SK-N-SH treated with all-trans-retinoic acid at 6 μM for 48 hours (cell line): ENCODE measurements around the gene ZNF524.

Source experiments
- ATAC-seq: fragments of 200-7000 bp; cut with Tn5 transposase; 3 replicates; pipeline ENCODE4 v1.9.1; 2020; ENCODE audit warnings: mild to moderate bottlenecking, moderate library complexity
- ARNTL ChIP-seq: fragments of 450-650 bp; formaldehyde crosslinking; IDR thresholded peaks from 2 replicates; pipeline ENCODE4 v1.5.0; 2020; ENCODE audit warnings: low read depth, mild to moderate bottlenecking, moderate library complexity, borderline replicate concordance
- BACH2 ChIP-seq: fragments of 250-450 bp; sonication (Bioruptor Pico); IDR thresholded peaks from 2 replicates; pipeline ENCODE4 v1.9.0; 2021; ENCODE audit warnings: mild to moderate bottlenecking, borderline replicate concordance
- CREB5 ChIP-seq: fragments of 250-450 bp; sonication (Bioruptor Pico); IDR thresholded peaks from 2 replicates; pipeline ENCODE4 v1.5.1; 2020; ENCODE audit warnings: low read depth, mild to moderate bottlenecking, moderate library complexity
- CSDC2 ChIP-seq: fragments of 250-450 bp; sonication (Bioruptor Pico); IDR thresholded peaks from 2 replicates; pipeline ENCODE4 v1.5.0; 2020; ENCODE audit warnings: mild to moderate bottlenecking, moderate library complexity
- ESRRG ChIP-seq: fragments of 250-450 bp; sonication (Bioruptor Pico); IDR thresholded peaks from 2 replicates; pipeline ENCODE4 v1.6.1; 2021; ENCODE audit warnings: mild to moderate bottlenecking
- GLIS3 ChIP-seq: fragments of 250-450 bp; sonication (Bioruptor Pico); IDR thresholded peaks from 2 replicates; pipeline ENCODE4 v1.5.0; 2020; ENCODE audit warnings: mild to moderate bottlenecking, moderate library complexity
- ISL1 ChIP-seq: fragments of 250-450 bp; sonication (Bioruptor Pico); IDR thresholded peaks from 2 replicates; pipeline ENCODE4 v2.1.2; 2022; ENCODE audit warnings: mild to moderate bottlenecking, moderate library complexity
- OSR1 ChIP-seq: fragments of 250-450 bp; sonication (Bioruptor Pico); IDR thresholded peaks from 2 replicates; pipeline ENCODE4 v1.8.0; 2022; ENCODE audit warnings: moderate library complexity, mild to moderate bottlenecking, inconsistent platforms
- POU6F1 ChIP-seq: fragments of 250-450 bp; sonication (Bioruptor Pico); IDR thresholded peaks from 2 replicates; pipeline ENCODE4 v1.8.0; 2021; ENCODE audit warnings: low read depth, mild to moderate bottlenecking, moderate library complexity, borderline replicate concordance
- PPARA ChIP-seq: fragments of 250-450 bp; sonication (Bioruptor Pico); IDR thresholded peaks from 2 replicates; pipeline ENCODE4 v1.5.0; 2020; ENCODE audit warnings: mild to moderate bottlenecking, borderline replicate concordance
- RARB ChIP-seq: fragments of 250-450 bp; sonication (Bioruptor Pico); IDR thresholded peaks from 2 replicates; pipeline ENCODE4 v1.8.0; 2021; ENCODE audit warnings: mild to moderate bottlenecking, moderate library complexity
- SNAI2 ChIP-seq: fragments of 250-450 bp; sonication (Bioruptor Pico); IDR thresholded peaks from 2 replicates; pipeline ENCODE4 v1.5.0; 2020; ENCODE audit warnings: mild to moderate bottlenecking, moderate library complexity
- TCF4 ChIP-seq: fragments of 250-450 bp; sonication (Bioruptor Pico); IDR thresholded peaks from 2 replicates; pipeline ENCODE4 v1.8.0; 2021; ENCODE audit warnings: mild to moderate bottlenecking, moderate library complexity, borderline replicate concordance
- TOX ChIP-seq: fragments of 250-450 bp; sonication (Bioruptor Pico); IDR thresholded peaks from 2 replicates; pipeline ENCODE4 v1.8.0; 2021; ENCODE audit warnings: mild to moderate bottlenecking, moderate library complexity, borderline replicate concordance
- ZC3H10 ChIP-seq: fragments of 250-450 bp; sonication (Bioruptor Pico); IDR thresholded peaks from 2 replicates; pipeline ENCODE4 v1.5.1; 2021; ENCODE audit warnings: mild to moderate bottlenecking, moderate library complexity
- ZFP3 ChIP-seq: fragments of 250-450 bp; sonication (Bioruptor Pico); IDR thresholded peaks from 2 replicates; pipeline ENCODE4 v1.5.0; 2020; ENCODE audit warnings: mild to moderate bottlenecking, moderate library complexity
- ZNF565 ChIP-seq: fragments of 450-650 bp; formaldehyde crosslinking; conservative IDR thresholded peaks from 2 replicates; pipeline ENCODE4 v1.5.0; 2020; ENCODE audit warnings: low read depth, mild to moderate bottlenecking, moderate library complexity
- ZNF70 ChIP-seq: fragments of 450-650 bp; formaldehyde crosslinking; IDR thresholded peaks from 2 replicates; pipeline ENCODE4 v1.5.0; 2020; ENCODE audit warnings: mild to moderate bottlenecking, moderate library complexity
- ZNF8 ChIP-seq: fragments of 450-650 bp; formaldehyde crosslinking; IDR thresholded peaks from 2 replicates; pipeline ENCODE4 v1.5.0; 2020; ENCODE audit warnings: mild to moderate bottlenecking, moderate library complexity
- TF ChIP-seq, protein P1 (sequence below): fragments of 250-450 bp; sonication (Bioruptor Pico); IDR thresholded peaks from 2 replicates; pipeline ENCODE4 v1.5.1; 2021; ENCODE audit warnings: mild to moderate bottlenecking, moderate library complexity
- TF ChIP-seq, protein P2 (sequence below): fragments of 250-450 bp; sonication (Bioruptor Pico); IDR thresholded peaks from 2 replicates; pipeline ENCODE4 v1.8.0; 2020; ENCODE audit warnings: mild to moderate bottlenecking, moderate library complexity, borderline replicate concordance

Gene ZNF524

DNA sequence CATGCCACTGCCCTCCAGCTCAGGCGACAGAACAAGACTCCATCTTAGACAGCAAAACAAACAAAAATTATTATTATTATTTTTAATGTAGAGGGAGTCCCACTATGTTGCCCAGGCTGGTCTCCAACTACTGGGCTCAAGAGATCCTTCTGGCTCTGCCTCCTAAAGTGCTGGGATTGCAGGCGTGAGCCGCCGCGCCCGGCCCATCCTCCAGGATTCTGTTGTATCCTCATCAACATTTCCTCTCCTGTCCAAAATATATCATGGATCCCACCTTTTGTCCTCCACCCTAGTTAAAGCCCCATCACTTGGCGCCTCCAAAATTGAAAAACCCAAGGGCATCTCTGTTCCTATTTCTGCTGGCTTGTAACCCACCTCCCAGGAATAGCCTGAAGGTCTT is 23.0 kb downstream of the ZNF524 start (continued):
- TF ChIP-seq POU6F1 (no peak), TOX (CRISPR knock-in tag) (no peak), RARB (no peak), ZNF565 (CRISPR knock-in tag) (no peak), OSR1 (no peak), CREB5 (no peak)

- TF ChIP-seq, protein P1, sequence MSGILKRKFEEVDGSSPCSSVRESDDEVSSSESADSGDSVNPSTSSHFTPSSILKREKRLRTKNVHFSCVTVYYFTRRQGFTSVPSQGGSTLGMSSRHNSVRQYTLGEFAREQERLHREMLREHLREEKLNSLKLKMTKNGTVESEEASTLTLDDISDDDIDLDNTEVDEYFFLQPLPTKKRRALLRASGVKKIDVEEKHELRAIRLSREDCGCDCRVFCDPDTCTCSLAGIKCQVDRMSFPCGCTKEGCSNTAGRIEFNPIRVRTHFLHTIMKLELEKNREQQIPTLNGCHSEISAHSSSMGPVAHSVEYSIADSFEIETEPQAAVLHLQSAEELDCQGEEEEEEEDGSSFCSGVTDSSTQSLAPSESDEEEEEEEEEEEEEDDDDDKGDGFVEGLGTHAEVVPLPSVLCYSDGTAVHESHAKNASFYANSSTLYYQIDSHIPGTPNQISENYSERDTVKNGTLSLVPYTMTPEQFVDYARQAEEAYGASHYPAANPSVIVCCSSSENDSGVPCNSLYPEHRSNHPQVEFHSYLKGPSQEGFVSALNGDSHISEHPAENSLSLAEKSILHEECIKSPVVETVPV (CRISPR knock-in tag) = no peak
- TF ChIP-seq ARNTL (CRISPR knock-in tag) = no peak
- no peak for TF ChIP-seq ISL1 (CRISPR knock-in tag)
- TF ChIP-seq RARB = no peak
- no peak for TF ChIP-seq ZC3H10 (CRISPR knock-in tag)
- no peak for TF ChIP-seq ZNF8 (CRISPR knock-in tag)
- no peak for TF ChIP-seq TCF4 (CRISPR knock-in tag)
- TF ChIP-seq, protein P2, sequence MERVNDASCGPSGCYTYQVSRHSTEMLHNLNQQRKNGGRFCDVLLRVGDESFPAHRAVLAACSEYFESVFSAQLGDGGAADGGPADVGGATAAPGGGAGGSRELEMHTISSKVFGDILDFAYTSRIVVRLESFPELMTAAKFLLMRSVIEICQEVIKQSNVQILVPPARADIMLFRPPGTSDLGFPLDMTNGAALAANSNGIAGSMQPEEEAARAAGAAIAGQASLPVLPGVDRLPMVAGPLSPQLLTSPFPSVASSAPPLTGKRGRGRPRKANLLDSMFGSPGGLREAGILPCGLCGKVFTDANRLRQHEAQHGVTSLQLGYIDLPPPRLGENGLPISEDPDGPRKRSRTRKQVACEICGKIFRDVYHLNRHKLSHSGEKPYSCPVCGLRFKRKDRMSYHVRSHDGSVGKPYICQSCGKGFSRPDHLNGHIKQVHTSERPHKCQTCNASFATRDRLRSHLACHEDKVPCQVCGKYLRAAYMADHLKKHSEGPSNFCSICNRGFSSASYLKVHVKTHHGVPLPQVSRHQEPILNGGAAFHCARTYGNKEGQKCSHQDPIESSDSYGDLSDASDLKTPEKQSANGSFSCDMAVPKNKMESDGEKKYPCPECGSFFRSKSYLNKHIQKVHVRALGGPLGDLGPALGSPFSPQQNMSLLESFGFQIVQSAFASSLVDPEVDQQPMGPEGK (CRISPR knock-in tag) = no peak
- TF ChIP-seq SNAI2 (CRISPR knock-in tag) = no peak
- TF ChIP-seq ESRRG = no peak
- TF ChIP-seq GLIS3 (CRISPR knock-in tag) = no peak
- TF ChIP-seq ZNF70 = no peak
- TF ChIP-seq PPARA (CRISPR knock-in tag) = no peak
- TF ChIP-seq ZNF565 (CRISPR knock-in tag) = no peak
- TF ChIP-seq POU6F1 = no peak
- TF ChIP-seq CREB5 = no peak
- TF ChIP-seq OSR1 = no peak
- TF ChIP-seq, all 23 proteins: peak for 0
- no peak for ATAC-seq
Measured at GRCh38 chr19:55623561-55623960, 23.5 kb downstream of the ZNF524 start.

DNA sequence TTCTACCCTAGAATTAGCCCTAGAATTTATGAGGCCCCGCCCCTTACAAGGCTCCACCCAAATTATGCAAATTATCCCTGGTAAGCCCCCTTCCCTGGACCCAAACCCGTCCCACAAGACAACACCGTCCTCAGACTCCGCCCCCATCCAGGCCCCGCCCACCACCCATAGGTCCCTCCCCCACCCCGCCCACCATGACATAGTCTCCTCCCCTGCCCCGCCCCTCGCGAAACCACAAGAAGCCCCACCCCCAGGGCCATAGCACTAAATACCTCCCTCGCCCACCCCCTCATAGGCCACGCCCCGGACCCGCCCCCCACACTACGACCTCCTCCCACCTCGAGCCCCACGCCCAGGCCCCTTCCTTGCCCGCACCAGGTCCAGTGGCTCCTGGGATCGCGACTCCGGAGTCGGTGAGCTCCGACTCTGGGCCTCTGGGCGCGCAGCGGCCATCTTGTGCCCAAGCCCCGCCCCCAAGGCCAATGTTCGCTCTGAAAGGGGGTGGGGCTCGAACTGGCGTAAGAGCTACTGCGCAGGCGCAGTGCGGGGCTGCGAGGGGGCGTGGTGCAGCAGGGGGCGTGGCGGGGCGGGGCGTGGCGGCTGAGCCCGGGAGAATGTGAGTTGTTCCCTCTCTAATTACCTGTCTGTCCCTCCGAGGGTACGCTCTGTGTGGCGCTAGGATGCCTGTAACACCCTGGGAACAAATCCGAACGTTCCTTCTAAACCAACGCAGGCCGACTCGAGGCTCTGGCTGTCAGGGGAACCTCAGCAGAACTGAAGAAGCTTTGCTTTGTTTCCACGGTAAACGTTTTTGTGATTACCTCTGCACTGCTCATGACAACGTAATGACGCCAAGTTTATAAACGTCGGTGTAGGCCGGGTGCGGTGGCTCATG is 24.3 kb downstream of the ZNF524 start, which contains the start of gene ZNF784:
ZNF784 (minus strand) TSS at position 458 of the 895 bp plus-strand sequence; CDS start at position 453, 5 bp downstream.
- TF ChIP-seq CSDC2 (no peak), ZFP3 (CRISPR knock-in tag) (no peak), CREB5 (no peak), POU6F1 (no peak), ZNF565 (CRISPR knock-in tag) (no peak), SNAI2 (CRISPR knock-in tag) (no peak), RARB (no peak), PPARA (CRISPR knock-in tag) (no peak), BACH2 (no peak), ISL1 (CRISPR knock-in tag) (no peak)
- TF ChIP-seq, protein P2 (CRISPR knock-in tag) = no peak
- peak; percentile 75 for ATAC-seq
